GM18868 (cell line): ENCODE data around the gene SLC7A9.
"Not testable (repeated sequence)": the region's sequence is repeated elsewhere in the genome, so short reads cannot be mapped to it uniquely, and the experiment has no call there.

Source experiments
- ATAC-seq: cut with Tn5 transposase; IDR thresholded peaks from one replicate; pipeline ENCODE4 v1.9.1; 2021; ENCODE audit warnings: mild to moderate bottlenecking, moderate library complexity; ENCODE audit not compliant: unreplicated experiment

Gene SLC7A9

DNA sequence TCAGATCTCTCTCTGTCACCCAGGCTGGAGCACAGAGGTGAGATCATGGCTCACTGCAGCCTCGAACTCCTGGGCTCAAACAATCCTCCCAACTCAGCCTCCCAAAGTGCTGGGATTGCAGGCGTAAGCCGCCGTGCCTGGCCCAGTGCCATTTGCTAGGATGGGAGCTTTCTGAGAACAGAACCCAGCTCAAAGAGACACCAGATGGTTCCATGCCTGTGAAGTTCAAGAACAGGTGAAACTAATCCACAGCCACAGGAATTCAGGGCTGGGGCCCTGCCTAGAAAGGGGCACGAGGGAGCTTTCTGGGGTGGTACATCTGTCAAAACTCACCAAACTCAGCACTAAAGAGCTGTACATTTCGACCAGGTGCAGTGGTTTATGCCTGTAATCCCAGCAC lies 4.2 kb downstream of the SLC7A9 start:
- no peak for ATAC-seq

DNA sequence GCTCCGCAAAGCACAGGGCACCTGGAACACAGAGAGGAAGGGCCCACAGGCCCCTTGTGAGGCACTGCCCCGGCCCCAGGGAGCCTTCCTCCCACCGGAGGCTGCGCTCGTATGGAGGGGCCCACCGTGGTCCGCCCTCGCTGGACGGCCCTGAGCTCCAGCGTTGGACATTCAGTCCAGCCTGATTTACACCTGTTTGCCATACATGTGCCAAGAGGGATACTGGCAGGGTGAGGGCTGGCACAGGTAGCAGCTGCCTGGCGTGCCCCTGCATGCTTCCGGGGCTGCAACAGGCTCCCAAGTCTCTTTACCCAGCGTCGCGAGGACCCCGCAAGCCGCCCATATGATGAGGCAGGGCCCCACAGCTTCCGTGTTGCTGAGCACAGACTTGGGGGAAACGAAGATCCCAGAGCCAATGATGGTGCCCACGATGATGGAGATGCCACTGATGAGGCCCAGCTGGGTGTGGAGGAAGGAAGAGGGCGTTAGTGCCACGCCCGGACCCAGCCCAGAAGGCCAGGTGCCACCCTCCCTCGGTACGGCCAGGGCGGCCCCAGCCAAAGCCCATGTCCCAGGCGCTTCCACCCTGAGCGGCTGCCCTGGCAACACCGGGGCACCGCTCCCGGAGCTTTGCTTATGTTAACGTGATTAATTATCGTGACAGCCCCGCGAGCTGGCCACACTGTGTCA lies 5.1 kb downstream of the SLC7A9 start:
- no peak for ATAC-seq

DNA sequence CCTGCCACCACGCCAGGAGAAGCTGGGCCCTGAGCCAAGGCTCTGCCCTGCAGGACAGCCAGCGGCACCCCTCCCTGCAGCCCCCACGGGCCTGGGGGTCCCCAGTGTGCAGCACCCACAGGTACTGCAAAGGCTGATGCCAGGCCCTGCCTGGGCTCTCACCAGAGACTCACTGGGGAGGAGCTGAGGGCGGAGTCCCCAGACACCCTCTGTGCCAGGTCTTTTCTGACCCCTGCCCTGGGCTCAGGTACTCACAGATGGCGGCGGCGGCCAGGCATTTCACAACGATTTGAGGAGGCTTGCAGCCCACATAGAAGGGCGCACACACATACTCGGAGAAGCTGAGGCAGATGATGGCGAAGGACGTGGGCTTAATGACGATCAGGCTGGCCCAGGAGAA lies 5.7 kb downstream of the SLC7A9 start:
- no peak for ATAC-seq

DNA sequence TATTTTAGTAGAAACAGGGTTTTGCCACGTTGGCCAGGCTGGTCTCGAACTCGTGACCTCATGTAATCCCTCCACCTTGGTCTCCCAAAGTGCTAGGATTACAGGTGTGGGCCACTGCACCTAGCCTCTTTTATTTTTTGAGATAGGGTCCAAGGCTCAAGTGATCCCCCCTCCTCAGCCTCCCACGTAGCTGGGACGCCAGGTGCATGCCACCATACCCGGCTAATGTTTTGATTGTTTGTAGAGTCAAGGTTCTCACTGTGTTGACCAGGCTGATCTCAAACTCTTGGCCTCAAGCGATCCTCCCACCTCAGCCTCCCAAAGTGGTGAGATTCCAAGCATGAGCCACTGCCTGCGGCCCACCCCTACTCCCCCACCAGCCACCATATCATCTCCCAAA lies 6.3 kb downstream of the SLC7A9 start:
- ATAC-seq, result no peak

DNA sequence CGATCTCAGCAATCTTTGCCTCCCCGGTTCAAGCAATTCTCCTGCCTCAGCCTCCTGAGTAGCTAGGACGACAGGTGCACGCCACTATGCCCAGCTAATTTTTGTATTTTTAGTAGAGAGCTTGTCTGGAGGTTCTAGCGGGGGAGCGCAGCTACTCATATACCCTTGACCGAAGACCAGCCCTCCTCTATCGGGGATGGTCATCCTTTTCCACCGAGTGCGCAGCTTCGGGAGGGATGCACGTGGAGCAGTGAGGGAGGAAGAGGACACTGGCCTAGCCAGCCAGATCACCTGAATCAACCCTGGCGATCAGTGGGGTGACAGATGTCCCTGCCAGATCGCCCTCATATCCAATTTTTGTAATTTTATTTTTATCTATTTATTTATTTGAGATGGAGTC lies 6.8 kb downstream of the SLC7A9 start:
- ATAC-seq, result no peak

DNA sequence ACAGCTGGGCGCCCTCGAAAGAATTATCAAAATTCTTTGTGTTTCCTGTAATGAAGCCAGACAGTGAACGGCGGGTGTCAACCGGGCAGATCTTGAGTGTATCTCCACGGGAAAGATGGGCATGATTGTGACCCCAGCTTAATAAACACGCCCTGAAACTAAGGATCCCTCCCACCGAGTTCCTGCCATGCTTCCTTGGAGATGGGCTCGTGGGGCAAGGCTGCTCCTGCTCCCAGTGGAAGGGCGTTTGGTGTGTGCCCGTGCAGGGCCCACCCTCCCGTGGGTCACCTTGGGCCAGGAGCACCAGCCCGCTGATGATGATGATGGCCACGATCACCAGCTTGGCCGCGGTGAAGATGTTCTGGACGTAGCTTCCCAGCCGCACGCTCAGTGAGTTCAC lies 7.4 kb downstream of the SLC7A9 start:
- ATAC-seq, result no peak

- no peak for ATAC-seq
Measured at GRCh38 chr19:32861596-32861995, 8.0 kb downstream of the SLC7A9 start.

DNA sequence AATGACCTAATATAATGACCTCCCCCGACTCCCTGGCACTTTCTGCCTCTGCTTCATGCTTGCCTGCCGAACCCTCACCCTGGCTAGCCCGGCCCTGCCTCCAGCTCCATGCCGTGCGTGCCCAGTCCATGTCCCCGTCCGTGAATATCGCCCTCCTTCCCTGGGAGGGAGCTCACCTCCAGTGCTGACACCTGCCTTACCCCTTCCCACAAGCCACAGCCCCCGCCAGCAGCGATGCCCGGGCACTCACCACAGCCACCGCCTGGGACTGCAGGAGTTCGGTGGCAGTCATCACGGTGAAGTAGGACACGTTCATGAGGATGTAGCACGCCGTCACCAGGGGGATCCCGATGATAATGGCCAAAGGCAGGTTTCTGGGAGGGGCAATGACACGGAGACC lies 10.0 kb downstream of the SLC7A9 start:
- no peak for ATAC-seq

DNA sequence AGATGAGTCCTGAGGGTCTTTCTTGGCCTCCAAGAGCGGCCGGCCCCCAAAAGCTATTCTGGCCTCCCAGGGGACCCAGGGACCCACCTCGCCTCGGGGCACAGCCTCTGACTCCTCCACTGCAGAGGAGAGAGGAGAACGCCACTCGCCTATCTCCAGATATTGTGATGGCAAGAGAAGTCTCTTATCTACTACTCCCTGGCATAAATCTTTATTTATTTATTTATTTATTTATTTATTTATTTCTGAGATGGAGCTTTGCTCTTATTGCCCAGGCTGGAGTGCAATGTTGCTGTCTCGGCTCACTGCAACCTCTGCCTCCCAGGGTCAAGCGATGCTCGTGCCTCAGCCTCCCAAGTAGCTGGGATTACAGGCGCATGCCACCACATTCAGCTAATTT lies 11.0 kb downstream of the SLC7A9 start:
- ATAC-seq, result no peak

GRCh38 chr19:32858155-32858554 lies 11.4 kb downstream of the SLC7A9 start:
- no peak for ATAC-seq

- ATAC-seq, result no peak
Measured at GRCh38 chr19:32857584-32857983, 12.0 kb downstream of the SLC7A9 start.

- ATAC-seq, result not testable (repeated sequence)
Measured at GRCh38 chr19:32856818-32857217, 12.7 kb downstream of the SLC7A9 start.

DNA sequence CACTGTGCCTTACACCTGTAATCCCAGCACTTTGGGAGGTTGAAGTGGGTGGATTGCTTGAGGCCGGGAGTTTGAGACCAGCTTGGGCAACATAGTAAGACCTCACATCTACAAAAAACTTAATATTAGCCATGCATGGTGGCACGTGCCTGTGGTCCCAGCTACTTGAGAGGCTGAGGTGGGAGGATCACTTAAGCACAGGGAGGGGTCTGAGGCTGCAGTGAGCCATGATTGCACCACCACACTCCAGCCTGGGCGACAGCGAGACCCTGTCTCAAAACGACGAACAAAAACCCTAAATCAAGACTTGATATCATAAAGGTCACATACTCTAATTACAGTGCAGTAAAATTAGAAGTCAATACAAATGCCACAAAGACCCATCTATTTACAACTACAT lies 17.4 kb downstream of the SLC7A9 start:
- no peak for ATAC-seq

DNA sequence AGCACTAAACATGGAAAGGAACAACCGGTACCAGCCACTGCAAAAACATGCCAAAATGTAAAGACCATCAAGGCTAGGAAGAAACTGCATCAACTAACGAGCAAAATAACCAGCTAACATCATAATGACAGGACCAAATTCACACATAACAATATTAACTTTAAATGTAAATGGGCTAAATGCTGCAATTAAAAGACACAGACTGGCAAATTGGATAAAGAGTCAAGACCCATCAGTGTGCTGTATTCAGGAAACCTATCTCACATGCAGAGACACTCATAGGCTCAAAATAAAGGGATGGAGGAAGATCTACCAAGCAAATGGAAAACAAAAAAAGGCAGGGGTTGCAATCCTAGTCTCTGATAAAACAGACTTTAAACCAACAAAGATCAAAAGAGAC lies 21.5 kb downstream of the SLC7A9 start:
- not testable (repeated sequence) for ATAC-seq

GRCh38 chr19:32843716-32844245 lies 25.8 kb downstream of the SLC7A9 start:
- ATAC-seq, result no peak

- no peak for ATAC-seq
Measured at GRCh38 chr19:32842061-32842460, 27.5 kb downstream of the SLC7A9 start.

DNA sequence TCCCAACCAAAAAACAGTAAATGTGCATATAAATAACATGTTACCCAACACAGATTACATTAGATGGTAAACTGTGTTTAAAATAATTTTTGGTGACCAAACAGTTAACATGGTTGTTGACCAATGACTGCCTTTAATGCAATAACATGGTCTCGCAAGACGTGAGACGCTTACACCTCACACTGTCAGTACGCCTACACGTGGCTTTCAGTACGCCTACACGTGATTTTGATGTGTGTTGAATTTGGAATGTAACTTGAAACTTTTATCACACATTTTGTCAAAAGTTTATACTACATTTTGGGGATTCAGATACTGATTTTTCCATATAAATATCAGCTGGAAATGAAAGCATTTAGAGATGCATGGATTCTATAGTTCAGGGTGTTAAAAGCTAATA lies 32.0 kb downstream of the SLC7A9 start:
- no peak for ATAC-seq

- not testable (repeated sequence) for ATAC-seq
Measured at GRCh38 chr19:32833388-32833787, 36.2 kb downstream of the SLC7A9 start.

DNA sequence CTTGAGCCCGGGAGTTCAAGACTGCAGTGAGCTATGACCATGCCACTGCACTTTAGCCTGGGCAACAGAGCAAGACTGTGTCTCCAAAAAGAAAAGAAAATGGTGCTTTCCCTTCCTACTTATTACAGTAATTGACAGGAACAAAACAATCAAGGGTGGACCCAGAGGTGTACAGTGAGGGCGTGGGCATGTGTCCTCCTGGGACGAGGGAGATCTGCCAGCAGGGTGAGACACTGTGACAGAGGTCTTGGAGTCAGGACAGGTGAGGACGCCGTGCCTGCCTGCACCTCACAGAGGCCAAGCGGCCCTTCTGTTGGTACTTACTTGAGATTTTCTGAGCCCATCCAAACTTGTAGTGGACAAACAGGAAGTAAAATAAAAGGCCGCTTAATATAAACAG lies 36.7 kb downstream of the SLC7A9 start:
- not testable (repeated sequence) for ATAC-seq

- not testable (repeated sequence) for ATAC-seq
Measured at GRCh38 chr19:32832094-32832493, 37.5 kb downstream of the SLC7A9 start.

DNA sequence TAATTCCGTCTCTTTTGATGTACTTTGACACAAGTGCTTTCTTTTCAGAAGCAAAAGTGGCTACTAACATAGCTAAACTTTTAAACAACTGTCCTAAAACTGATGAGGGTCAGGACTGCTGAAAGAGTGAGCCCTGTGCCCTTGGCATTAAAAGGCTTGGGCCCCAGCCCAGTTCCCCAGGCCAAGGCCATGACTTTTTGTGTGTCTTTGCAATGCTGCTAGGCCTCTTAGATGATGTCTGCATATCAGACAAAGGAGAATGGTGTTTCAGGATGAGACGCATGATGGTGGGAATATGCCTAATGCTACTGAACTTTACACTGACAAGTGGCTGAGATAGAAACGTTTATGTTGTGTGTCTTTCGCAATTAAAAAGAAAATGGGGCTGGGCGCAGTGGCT lies 38.0 kb downstream of the SLC7A9 start:
- ATAC-seq, result no peak

DNA sequence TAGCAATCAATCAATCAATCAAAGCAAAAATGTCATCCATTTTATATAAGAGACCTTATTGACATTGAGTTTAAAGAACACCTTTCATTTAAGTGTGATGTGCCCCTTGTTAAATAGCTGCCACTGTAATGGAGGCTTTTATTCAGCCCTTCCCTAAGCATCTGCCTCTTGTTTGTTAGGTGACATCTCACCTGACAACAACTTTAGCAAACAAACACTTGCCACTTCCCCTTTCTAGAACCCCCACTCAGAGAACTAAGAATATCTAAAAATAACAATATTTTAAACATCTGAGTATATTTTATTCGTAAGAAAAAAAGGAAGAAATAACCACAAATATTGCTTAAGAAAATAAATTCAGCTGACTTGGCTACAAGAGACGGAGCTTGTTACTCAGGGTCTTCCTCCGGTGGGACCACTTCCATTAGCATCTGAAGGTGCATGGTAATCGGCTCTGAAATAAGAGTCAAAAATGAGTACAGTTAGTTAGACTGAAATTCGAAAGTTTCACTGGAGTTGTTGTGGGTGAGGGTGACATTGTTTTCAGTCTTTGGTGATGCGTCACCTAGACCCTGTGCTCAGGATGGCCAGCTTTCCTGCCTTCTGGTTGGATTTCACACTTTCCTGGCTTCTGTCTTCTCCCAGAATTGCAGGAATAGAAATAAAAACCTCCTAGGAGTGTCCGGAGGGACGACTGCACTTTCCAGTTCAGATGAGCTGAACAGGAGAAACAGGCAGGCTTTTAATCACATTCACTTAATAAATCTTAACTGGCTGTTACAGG lies 39.1 kb downstream of the SLC7A9 start:
- no peak for ATAC-seq
